ENCODE measurements around the gene SNAI3.

The SNAI3 gene

GRCh38 chr16:88726408-88726749 is 40.1 kb upstream of the SNAI3 start:
- Histone ChIP-seq H3K79me2 (ENCODE audit: insufficient read depth, low read length) (no peaks in the 10 kb centered on the region), H2AFZ (ENCODE audit: low read depth, low read length, severe bottlenecking) (no peak overlapping the region), H3K36me3 (ENCODE audit: low read length) (no peaks in the 10 kb centered on the region), H3F3A (ENCODE audit: insufficient read depth) (no peaks in the 10 kb centered on the region), H3K9me3 (ENCODE audit: insufficient read depth, low read length) (no peaks in the 10 kb centered on the region), H3K27me3 (ENCODE audit: low read length) (no peaks in the 10 kb centered on the region), H3K9ac (ENCODE audit: low read length) (no peak overlapping the region), H3K4me3 (ENCODE audit: insufficient read depth, low read length, poor library complexity, severe bottlenecking) (no peak overlapping the region), H4K20me1 (ENCODE audit: low read depth, low read length) (no peaks in the 10 kb centered on the region), H3K4me2 (ENCODE audit: low read depth, low read length, poor library complexity, severe bottlenecking) (no peak overlapping the region), H3K27ac (ENCODE audit: low read depth, low read length) (no peak overlapping the region), H3K9me2 (replicated peaks; ENCODE audit: insufficient read depth, low read length) (no peaks in the 10 kb centered on the region)
- TF ChIP-seq CTCF (IDR thresholded peaks at IDR 0.05; ENCODE audit: insufficient read depth, low read length, poor library complexity, severe bottlenecking) (no peak), EZH2phosphoT487 (conservative IDR thresholded peaks at IDR 0.05; ENCODE audit: low read length) (no peak)

DNA sequence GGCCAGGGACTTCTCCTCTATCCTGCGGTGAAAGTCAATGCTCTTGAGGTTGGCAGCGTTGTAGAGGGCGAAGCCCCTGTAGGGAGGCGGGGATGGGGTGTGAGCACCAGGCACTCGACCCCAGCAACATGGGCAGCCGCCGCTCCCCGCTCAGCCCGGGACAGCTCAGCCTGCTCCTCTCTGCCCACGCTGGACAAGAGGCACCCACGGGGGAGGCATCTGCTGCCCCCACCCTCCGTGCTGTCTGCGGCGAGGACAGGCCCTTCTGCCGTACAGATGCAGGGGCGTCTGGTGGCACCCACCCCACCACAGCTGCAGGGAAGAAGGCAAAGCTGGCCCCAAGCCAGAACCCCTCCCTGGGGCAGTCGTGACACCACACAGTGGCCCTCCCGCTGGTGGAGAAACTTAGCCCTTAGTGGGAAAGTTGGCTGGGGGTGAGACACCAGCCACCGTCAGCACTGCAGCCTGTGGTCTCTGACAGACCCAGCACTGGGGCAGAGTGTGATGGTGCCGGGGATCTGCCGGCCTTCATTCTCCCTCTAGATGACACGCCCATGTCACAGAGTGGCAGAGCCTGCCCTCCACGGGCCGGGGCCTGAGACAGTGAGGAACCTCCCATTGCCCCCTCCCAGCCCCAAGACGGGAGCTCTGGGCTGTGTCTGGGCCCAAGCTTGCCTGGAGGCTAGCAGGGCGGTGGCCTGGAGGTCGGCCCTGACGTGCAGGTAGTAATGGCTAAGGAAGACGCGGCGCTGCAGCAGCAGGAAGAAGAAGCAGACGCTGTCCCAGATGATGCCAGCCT is 39.5 kb upstream of the SNAI3 start:
- TF ChIP-seq EZH2phosphoT487 (conservative IDR thresholded peaks at IDR 0.05; ENCODE audit: low read length) (no peak), CTCF (IDR thresholded peaks at IDR 0.05; ENCODE audit: insufficient read depth, low read length, poor library complexity, severe bottlenecking) (no peak)
- H3K4me2 ChIP-seq (ENCODE audit: low read depth, low read length, poor library complexity, severe bottlenecking), result no peak overlapping the region
- H2AFZ ChIP-seq (ENCODE audit: low read depth, low read length, severe bottlenecking), result no peak overlapping the region
- no peaks in the 10 kb centered on the region for H3F3A ChIP-seq (ENCODE audit: insufficient read depth)
- no peak overlapping the region for H3K9ac ChIP-seq (ENCODE audit: low read length)
- H3K9me2 ChIP-seq (replicated peaks; ENCODE audit: insufficient read depth, low read length), result no peaks in the 10 kb centered on the region
- no peaks in the 10 kb centered on the region for H3K79me2 ChIP-seq (ENCODE audit: insufficient read depth, low read length)
- no peaks in the 10 kb centered on the region for H4K20me1 ChIP-seq (ENCODE audit: low read depth, low read length)
- no peaks in the 10 kb centered on the region for H3K9me3 ChIP-seq (ENCODE audit: insufficient read depth, low read length)
- H3K4me3 ChIP-seq (ENCODE audit: insufficient read depth, low read length, poor library complexity, severe bottlenecking), result no peak overlapping the region
- H3K27me3 ChIP-seq (ENCODE audit: low read length), result no peaks in the 10 kb centered on the region
- no peaks in the 10 kb centered on the region for H3K36me3 ChIP-seq (ENCODE audit: low read length)
- H3K27ac ChIP-seq (ENCODE audit: low read depth, low read length), result no peak overlapping the region

GRCh38 chr16:88724855-88725555 is 38.7 kb upstream of the SNAI3 start:
- Histone ChIP-seq H3K27me3 (ENCODE audit: low read length) (no peaks in the 10 kb centered on the region), H3F3A (ENCODE audit: insufficient read depth) (no peaks in the 10 kb centered on the region), H3K27ac (ENCODE audit: low read depth, low read length) (no peak overlapping the region), H4K20me1 (ENCODE audit: low read depth, low read length) (no peaks in the 10 kb centered on the region), H3K36me3 (ENCODE audit: low read length) (no peaks in the 10 kb centered on the region), H3K79me2 (ENCODE audit: insufficient read depth, low read length) (no peaks in the 10 kb centered on the region), H3K4me3 (ENCODE audit: insufficient read depth, low read length, poor library complexity, severe bottlenecking) (no peak overlapping the region), H3K9me3 (ENCODE audit: insufficient read depth, low read length) (no peaks in the 10 kb centered on the region), H3K9ac (ENCODE audit: low read length) (no peak overlapping the region), H2AFZ (ENCODE audit: low read depth, low read length, severe bottlenecking) (no peak overlapping the region), H3K4me2 (ENCODE audit: low read depth, low read length, poor library complexity, severe bottlenecking) (no peak overlapping the region), H3K9me2 (replicated peaks; ENCODE audit: insufficient read depth, low read length) (no peaks in the 10 kb centered on the region)
- no peak for TF ChIP-seq CTCF (IDR thresholded peaks at IDR 0.05; ENCODE audit: insufficient read depth, low read length, poor library complexity, severe bottlenecking)
- no peak for TF ChIP-seq EZH2phosphoT487 (conservative IDR thresholded peaks at IDR 0.05; ENCODE audit: low read length)

Data from SU-DHL-6 (cell line).